Measurements from ENCODE around the gene VENTX. TPM values are rescaled to one million over a fixed set of nuclear protein-coding genes. Genes with fewer than 3 reads are reported as not detected.

Gene VENTX
- total RNA-seq, 1 experiment from 2014 or later = not detected

- intact Hi-C loops (cut with micrococcal nuclease; ENCODE audit: unreplicated experiment) = no loop called here
- ATAC-seq = no peak
- no peaks in the 10 kb centered on the region for H3K27me3 ChIP-seq (ENCODE audit: control insufficient read depth, insufficient read depth, low read length)
Measured at GRCh38 chr10:133246236-133246626, 8.6 kb downstream of the VENTX start.

GRCh38 chr10:133247681-133248333 is 10.2 kb downstream of the VENTX start:
- Histone ChIP-seq H3K4me1 (ENCODE audit: control insufficient read depth, insufficient read depth, low read length) (no peaks in the 10 kb centered on the region), H3K36me3 (ENCODE audit: control insufficient read depth, insufficient read depth, low read length) (no peaks in the 10 kb centered on the region), H3K27me3 (ENCODE audit: control insufficient read depth, insufficient read depth, low read length) (no peaks in the 10 kb centered on the region), H3K4me3 (ENCODE audit: low read depth in 2 of 2, low read length in 2 of 2) (no peak overlapping the region), H3K27ac (ENCODE audit: low read length) (no peak overlapping the region), H3K9me3 (ENCODE audit: control insufficient read depth, insufficient read depth, low read depth, low read length) (no peaks in the 10 kb centered on the region)
- ATAC-seq = no peak
- POLR2A ChIA-PET = no interaction called here
- intact Hi-C loops (cut with micrococcal nuclease; ENCODE audit: unreplicated experiment) (no loop called here), in situ Hi-C loops (cut with HindIII; ENCODE audit: low pct_unique_long_range_greater_than_20kb, low sequenced_read_pairs) (no loop called here)
- CTCF ChIA-PET = interaction anchor here (1.9 kb wide), 1 partner anchor 9 kb away, joined by 13 read pairs; no protein-coding TSS in a partner anchor
- DNase-seq (ENCODE audit: low read depth, low spot score) = no peak
- no TSS peak for BruUV-seq (replicated peaks)
- TF ChIP-seq CTCF (IDR thresholded peaks at IDR 0.05) = no peak
- no peak for TF ChIP-seq POLR2AphosphoS5 (IDR thresholded peaks at IDR 0.05; ENCODE audit: low read depth, low read length)
- TF ChIP-seq REST (IDR thresholded peaks at IDR 0.05; ENCODE audit: insufficient read depth in 1 of 2, low read depth in 2 of 2, low read length in 1 of 2) = no peak
- TF ChIP-seq SIN3A (IDR thresholded peaks at IDR 0.05; ENCODE audit: borderline replicate concordance, insufficient read depth, low read depth, low read length) = no peak
- TF ChIP-seq TCF7L2 (IDR thresholded peaks at IDR 0.05; ENCODE audit: low read depth, low read length) = no peak

More at GRCh38 chr10:133246236-133246626, 8.6 kb downstream of the VENTX start:
- H3K27ac ChIP-seq (ENCODE audit: low read length) = no peak overlapping the region
- BruUV-seq (replicated peaks) = no TSS peak
- no peaks in the 10 kb centered on the region for H3K4me1 ChIP-seq (ENCODE audit: control insufficient read depth, insufficient read depth, low read length)
- ChIA-PET POLR2A (no interaction called here), CTCF (interaction anchor here (1.9 kb wide), 1 partner anchor 11 kb away, joined by 13 read pairs; no protein-coding TSS in a partner anchor)
- H3K36me3 ChIP-seq (ENCODE audit: control insufficient read depth, insufficient read depth, low read length) = no peaks in the 10 kb centered on the region
- H3K9me3 ChIP-seq (ENCODE audit: control insufficient read depth, insufficient read depth, low read depth, low read length) = no peaks in the 10 kb centered on the region
- TF ChIP-seq REST (IDR thresholded peaks at IDR 0.05; ENCODE audit: insufficient read depth in 1 of 2, low read depth in 2 of 2, low read length in 1 of 2) (no peak), TCF7L2 (IDR thresholded peaks at IDR 0.05; ENCODE audit: low read depth, low read length) (no peak), SIN3A (IDR thresholded peaks at IDR 0.05; ENCODE audit: borderline replicate concordance, insufficient read depth, low read depth, low read length) (no peak), CTCF (IDR thresholded peaks at IDR 0.05) (no peak)
- no peak overlapping the region for H3K4me3 ChIP-seq (ENCODE audit: low read depth in 2 of 2, low read length in 2 of 2)
- in situ Hi-C loops (cut with HindIII; ENCODE audit: low pct_unique_long_range_greater_than_20kb, low sequenced_read_pairs) = no loop called here
- DNase-seq (ENCODE audit: low read depth, low spot score) = no peak

All from Panc1 (cell line).